WTC11 (cell line): ENCODE data around the gene IFITM10. TPM values are rescaled to one million over a fixed set of nuclear protein-coding genes. Genes with fewer than 3 reads are reported as not detected.

Source experiments
- ATAC-seq: fragments of 200-7000 bp; cut with Tn5 transposase; 2 replicates; pipeline ENCODE4 v1.10.0; 2021; ENCODE audit warnings: mild to moderate bottlenecking, moderate library complexity
- CTCF ChIA-PET: fragments of 300-600 bp; sonication (Branson Sonifier 250); formaldehyde crosslinking; loops from one replicate; lab custom pipeline; 2021; ENCODE audit warnings: antibody characterized with exemption; lab: Charles Lee
- POLR2A ChIA-PET: fragments of 350-600 bp; sonication (Branson Sonifier 250); formaldehyde crosslinking; loops from one replicate; lab custom pipeline; 2021; ENCODE audit warnings: antibody characterized with exemption; lab: Charles Lee
- DNase-seq: peaks from one replicate; pipeline ENCODE4 v3.0.0; 2021; ENCODE audit warnings: low spot score
- H3K27ac Mint-ChIP-seq: 2 replicates; pipeline ENCODE4 v1.8.0; 2021; ENCODE audit warnings: mixed read lengths
- H3K27me3 Mint-ChIP-seq: 2 replicates; pipeline ENCODE4 v1.8.0; 2021; ENCODE audit warnings: low read depth, mild to moderate bottlenecking, moderate library complexity, mixed read lengths
- H3K36me3 Mint-ChIP-seq: 2 replicates; pipeline ENCODE4 v1.8.0; 2021; ENCODE audit warnings: mixed read lengths
- H3K4me1 Mint-ChIP-seq: 2 replicates; pipeline ENCODE4 v1.8.0; 2022; ENCODE audit warnings: mixed read lengths
- H3K4me3 Mint-ChIP-seq: 2 replicates; pipeline ENCODE4 v1.8.0; 2021; ENCODE audit warnings: mild to moderate bottlenecking, moderate library complexity, mixed read lengths
- H3K9me3 Mint-ChIP-seq: 2 replicates; pipeline ENCODE4 v1.8.0; 2021; ENCODE audit warnings: mixed read lengths
- AR ChIP-seq: fragments of 250-450 bp; sonication (Bioruptor Pico); IDR thresholded peaks from 2 replicates; pipeline ENCODE4 v1.9.0; 2021; ENCODE audit warnings: mild to moderate bottlenecking
- ESRRA ChIP-seq: sonication (generic); formaldehyde crosslinking; IDR thresholded peaks from 2 replicates; pipeline ENCODE4 v1.8.1; 2022; ENCODE audit warnings: mild to moderate bottlenecking, missing genetic modification reagents, borderline replicate concordance
- ETV6 ChIP-seq: sonication (generic); formaldehyde crosslinking; IDR thresholded peaks from 2 replicates; pipeline ENCODE4 v1.8.1; 2022; ENCODE audit warnings: mild to moderate bottlenecking, missing genetic modification reagents
- FOXP1 ChIP-seq: sonication (generic); formaldehyde crosslinking; IDR thresholded peaks from 2 replicates; pipeline ENCODE4 v1.8.0; 2022; ENCODE audit warnings: missing genetic modification reagents, mild to moderate bottlenecking, moderate library complexity, borderline replicate concordance
- GABPB1 ChIP-seq: sonication (generic); formaldehyde crosslinking; IDR thresholded peaks from 2 replicates; pipeline ENCODE4 v1.8.1; 2023; ENCODE audit warnings: mild to moderate bottlenecking, missing genetic modification reagents
- HMGA2 ChIP-seq: fragments of 250-450 bp; sonication (Bioruptor Pico); IDR thresholded peaks from 2 replicates; pipeline ENCODE4 v1.4.0; 2021; ENCODE audit warnings: mild to moderate bottlenecking, moderate library complexity
- IRF2 ChIP-seq: sonication (generic); formaldehyde crosslinking; IDR thresholded peaks from 2 replicates; pipeline ENCODE4 v1.8.0; 2022; ENCODE audit warnings: low read depth, missing genetic modification reagents, borderline replicate concordance
- JAZF1 ChIP-seq: fragments of 250-450 bp; sonication (Bioruptor Pico); IDR thresholded peaks from 2 replicates; pipeline ENCODE4 v1.9.0; 2021; ENCODE audit warnings: moderate library complexity, mild to moderate bottlenecking, inconsistent platforms
- KAT7 ChIP-seq: sonication (generic); formaldehyde crosslinking; IDR thresholded peaks from 2 replicates; pipeline ENCODE4 v1.8.1; 2023; ENCODE audit warnings: missing genetic modification reagents, mild to moderate bottlenecking, borderline replicate concordance
- NR2C2 ChIP-seq: sonication (generic); formaldehyde crosslinking; IDR thresholded peaks from 2 replicates; pipeline ENCODE4 v1.8.0; 2022; ENCODE audit warnings: mild to moderate bottlenecking, missing genetic modification reagents
- NR3C1 ChIP-seq: sonication (generic); formaldehyde crosslinking; conservative IDR thresholded peaks from 2 replicates; pipeline ENCODE4 v1.8.1; 2023; ENCODE audit warnings: low read depth, mild to moderate bottlenecking, missing genetic modification reagents
- OVOL2 ChIP-seq: fragments of 250-450 bp; sonication (Bioruptor Pico); IDR thresholded peaks from 2 replicates; pipeline ENCODE4 v1.9.0; 2021; ENCODE audit warnings: mild to moderate bottlenecking, borderline replicate concordance
- RORB ChIP-seq: fragments of 250-450 bp; sonication (Bioruptor Pico); IDR thresholded peaks from 2 replicates; pipeline ENCODE4 v1.9.0; 2021; ENCODE audit warnings: mild to moderate bottlenecking
- SOX15 ChIP-seq: fragments of 250-450 bp; sonication (Bioruptor Pico); IDR thresholded peaks from 2 replicates; pipeline ENCODE4 v1.9.0; 2021; ENCODE audit warnings: mild to moderate bottlenecking
- SP1 ChIP-seq: sonication (generic); formaldehyde crosslinking; conservative IDR thresholded peaks from 2 replicates; pipeline ENCODE4 v1.8.1; 2022; ENCODE audit warnings: missing genetic modification reagents
- ZNF232 ChIP-seq: sonication (generic); formaldehyde crosslinking; IDR thresholded peaks from 2 replicates; pipeline ENCODE4 v1.8.0; 2022; ENCODE audit warnings: mild to moderate bottlenecking, missing genetic modification reagents
- total RNA-seq: library from RNA; stranded (reverse); gene quantifications from 3 replicates; pipeline ENCODE4 v1.2.3, GENCODE V29; 2021
- TF ChIP-seq, protein P1 (sequence below): sonication (generic); formaldehyde crosslinking; IDR thresholded peaks from 2 replicates; pipeline ENCODE4 v1.8.1; 2023; ENCODE audit warnings: mild to moderate bottlenecking, missing genetic modification reagents, moderate library complexity
- TF ChIP-seq, protein P2 (sequence below): sonication (generic); formaldehyde crosslinking; IDR thresholded peaks from 2 replicates; pipeline ENCODE4 v1.8.1; 2023; ENCODE audit warnings: mild to moderate bottlenecking, missing genetic modification reagents
- TF ChIP-seq, protein P3 (sequence below): sonication (generic); formaldehyde crosslinking; conservative IDR thresholded peaks from 2 replicates; pipeline ENCODE4 v1.8.1; 2023; ENCODE audit warnings: mild to moderate bottlenecking, low read depth, missing genetic modification reagents, moderate library complexity

Gene IFITM10
- total RNA-seq, 1 experiment from 2014 or later, result 1.7 TPM

DNA sequence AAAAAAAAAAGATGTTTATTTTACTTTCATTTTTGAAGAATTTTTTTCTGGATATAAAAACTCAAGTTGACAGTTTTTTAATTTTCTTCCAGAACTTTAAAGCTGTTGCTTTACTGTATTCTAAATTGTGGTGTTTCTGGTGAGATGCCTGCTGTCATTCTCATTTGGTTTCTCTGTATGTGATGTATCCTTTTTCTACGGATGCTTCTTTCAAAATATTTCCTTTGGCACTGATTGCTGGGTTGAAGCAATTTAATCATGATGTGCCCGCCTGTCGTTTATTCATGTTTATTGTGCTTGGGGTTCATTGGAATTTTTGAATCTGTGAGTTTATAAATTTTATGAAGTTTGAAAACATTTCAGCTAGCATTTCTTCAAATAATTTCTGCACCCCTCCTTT lies 42.7 kb upstream of the IFITM10 start:
- POLR2A ChIA-PET, result interaction anchor here (0.6 kb wide), 1 partner anchor 10 kb away, joined by 3 read pairs; no protein-coding TSS in a partner anchor
- DNase-seq (no peak), ATAC-seq (no peak)
- Mint-ChIP-seq H3K4me3 (no peak overlapping the region), H3K4me1 (no peaks in the 10 kb centered on the region), H3K9me3 (no peaks in the 10 kb centered on the region), H3K27ac (no peak overlapping the region), H3K36me3 (no peaks in the 10 kb centered on the region), H3K27me3 (peaks cover 49% of the 10 kb centered on the region)
- CTCF ChIA-PET, result no interaction called here
- no peak for TF ChIP-seq KAT7
- TF ChIP-seq, protein P1, sequence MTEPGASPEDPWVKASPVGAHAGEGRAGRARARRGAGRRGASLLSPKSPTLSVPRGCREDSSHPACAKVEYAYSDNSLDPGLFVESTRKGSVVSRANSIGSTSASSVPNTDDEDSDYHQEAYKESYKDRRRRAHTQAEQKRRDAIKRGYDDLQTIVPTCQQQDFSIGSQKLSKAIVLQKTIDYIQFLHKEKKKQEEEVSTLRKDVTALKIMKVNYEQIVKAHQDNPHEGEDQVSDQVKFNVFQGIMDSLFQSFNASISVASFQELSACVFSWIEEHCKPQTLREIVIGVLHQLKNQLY (CRISPR knock-in tag), result no peak
- no peak for TF ChIP-seq GABPB1 (CRISPR knock-in tag)
- no peak for TF ChIP-seq JAZF1 (CRISPR knock-in tag)
- no peak for TF ChIP-seq ESRRA
- TF ChIP-seq RORB (CRISPR knock-in tag), result no peak
- TF ChIP-seq ETV6, result no peak
- TF ChIP-seq HMGA2, result no peak
- TF ChIP-seq OVOL2 (CRISPR knock-in tag), result no peak
- TF ChIP-seq, protein P2, sequence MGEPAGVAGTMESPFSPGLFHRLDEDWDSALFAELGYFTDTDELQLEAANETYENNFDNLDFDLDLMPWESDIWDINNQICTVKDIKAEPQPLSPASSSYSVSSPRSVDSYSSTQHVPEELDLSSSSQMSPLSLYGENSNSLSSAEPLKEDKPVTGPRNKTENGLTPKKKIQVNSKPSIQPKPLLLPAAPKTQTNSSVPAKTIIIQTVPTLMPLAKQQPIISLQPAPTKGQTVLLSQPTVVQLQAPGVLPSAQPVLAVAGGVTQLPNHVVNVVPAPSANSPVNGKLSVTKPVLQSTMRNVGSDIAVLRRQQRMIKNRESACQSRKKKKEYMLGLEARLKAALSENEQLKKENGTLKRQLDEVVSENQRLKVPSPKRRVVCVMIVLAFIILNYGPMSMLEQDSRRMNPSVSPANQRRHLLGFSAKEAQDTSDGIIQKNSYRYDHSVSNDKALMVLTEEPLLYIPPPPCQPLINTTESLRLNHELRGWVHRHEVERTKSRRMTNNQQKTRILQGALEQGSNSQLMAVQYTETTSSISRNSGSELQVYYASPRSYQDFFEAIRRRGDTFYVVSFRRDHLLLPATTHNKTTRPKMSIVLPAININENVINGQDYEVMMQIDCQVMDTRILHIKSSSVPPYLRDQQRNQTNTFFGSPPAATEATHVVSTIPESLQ (CRISPR knock-in tag), result no peak
- TF ChIP-seq SP1 (CRISPR knock-in tag), result no peak
- TF ChIP-seq, protein P3, sequence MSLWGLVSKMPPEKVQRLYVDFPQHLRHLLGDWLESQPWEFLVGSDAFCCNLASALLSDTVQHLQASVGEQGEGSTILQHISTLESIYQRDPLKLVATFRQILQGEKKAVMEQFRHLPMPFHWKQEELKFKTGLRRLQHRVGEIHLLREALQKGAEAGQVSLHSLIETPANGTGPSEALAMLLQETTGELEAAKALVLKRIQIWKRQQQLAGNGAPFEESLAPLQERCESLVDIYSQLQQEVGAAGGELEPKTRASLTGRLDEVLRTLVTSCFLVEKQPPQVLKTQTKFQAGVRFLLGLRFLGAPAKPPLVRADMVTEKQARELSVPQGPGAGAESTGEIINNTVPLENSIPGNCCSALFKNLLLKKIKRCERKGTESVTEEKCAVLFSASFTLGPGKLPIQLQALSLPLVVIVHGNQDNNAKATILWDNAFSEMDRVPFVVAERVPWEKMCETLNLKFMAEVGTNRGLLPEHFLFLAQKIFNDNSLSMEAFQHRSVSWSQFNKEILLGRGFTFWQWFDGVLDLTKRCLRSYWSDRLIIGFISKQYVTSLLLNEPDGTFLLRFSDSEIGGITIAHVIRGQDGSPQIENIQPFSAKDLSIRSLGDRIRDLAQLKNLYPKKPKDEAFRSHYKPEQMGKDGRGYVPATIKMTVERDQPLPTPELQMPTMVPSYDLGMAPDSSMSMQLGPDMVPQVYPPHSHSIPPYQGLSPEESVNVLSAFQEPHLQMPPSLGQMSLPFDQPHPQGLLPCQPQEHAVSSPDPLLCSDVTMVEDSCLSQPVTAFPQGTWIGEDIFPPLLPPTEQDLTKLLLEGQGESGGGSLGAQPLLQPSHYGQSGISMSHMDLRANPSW, result no peak

GRCh38 chr11:1792461-1792860 lies 42.1 kb upstream of the IFITM10 start:
- no peak overlapping the region for H3K27ac Mint-ChIP-seq
- no peaks in the 10 kb centered on the region for H3K4me1 Mint-ChIP-seq

More at GRCh38 chr11:1792461-1792860, 42.1 kb upstream of the IFITM10 start:
- Mint-ChIP-seq H3K9me3 (no peaks in the 10 kb centered on the region), H3K36me3 (no peaks in the 10 kb centered on the region), H3K27me3 (peaks cover 49% of the 10 kb centered on the region), H3K4me3 (no peak overlapping the region)
- TF ChIP-seq AR, result no peak
- TF ChIP-seq SOX15 (CRISPR knock-in tag), result no peak
- no peak for TF ChIP-seq ZNF232 (CRISPR knock-in tag)
- TF ChIP-seq FOXP1, result no peak
- no peak for TF ChIP-seq OVOL2 (CRISPR knock-in tag)
- TF ChIP-seq NR3C1 (CRISPR knock-in tag), result no peak
- TF ChIP-seq ESRRA, result no peak
- TF ChIP-seq, protein P2 (CRISPR knock-in tag), result no peak
- TF ChIP-seq NR2C2 (CRISPR knock-in tag), result no peak
- TF ChIP-seq IRF2 (CRISPR knock-in tag), result no peak
- TF ChIP-seq ETV6, result no peak
- ATAC-seq (no peak), DNase-seq (no peak)
- ChIA-PET POLR2A (interaction anchor here (0.6 kb wide), 1 partner anchor 9 kb away, joined by 3 read pairs; no protein-coding TSS in a partner anchor), CTCF (interaction anchor here (1.1 kb wide), 1 partner anchor 40 kb away, joined by 3 read pairs; no protein-coding TSS in a partner anchor)
